Colonic mucosa (tissue), 4 donors: ENCODE results near the gene SLC24A1. TPM values are rescaled to one million over a fixed set of nuclear protein-coding genes. Genes with fewer than 3 reads are reported as not detected.
"Not testable (repeated sequence)": the region's sequence is repeated elsewhere in the genome, so short reads cannot be mapped to it uniquely, and the experiment has no call there.

Source experiments
- DNase-seq: peaks from one replicate; pipeline ENCODE4 v3.0.0-alpha.2; 2020
- H3K27ac ChIP-seq: fragments of 200-600 bp; one replicate; pipeline ENCODE4 v1.8.0; 2021
- H3K27me3 ChIP-seq: fragments of 200-600 bp; one replicate; pipeline ENCODE4 v1.8.0; 2021
- H3K36me3 ChIP-seq: fragments of 200-600 bp; one replicate; pipeline ENCODE4 v1.8.0; 2021
- H3K4me1 ChIP-seq: fragments of 200-600 bp; one replicate; pipeline ENCODE4 v1.8.0; 2021; ENCODE audit warnings: mild to moderate bottlenecking
- H3K4me3 ChIP-seq: fragments of 200-600 bp; one replicate; pipeline ENCODE4 v1.8.0; 2021
- H3K9ac ChIP-seq, 2 donors: one replicate each; pipeline ENCODE4 v1.7.0; 2013; ENCODE audit warnings: control low read depth in 2 of 2, low read depth in 2 of 2, low read length in 2 of 2
- H3K9me3 ChIP-seq: fragments of 200-600 bp; one replicate; pipeline ENCODE4 v1.8.0; 2021
- CTCF ChIP-seq: fragments of 200-600 bp; IDR thresholded peaks from one replicate; pipeline ENCODE4 v1.8.0; 2022; ENCODE audit warnings: antibody characterized with exemption, mild to moderate bottlenecking
- intact Hi-C: fragments of 100-400 bp; cut with DNase I; formaldehyde crosslinking; loops from one replicate; pipeline ENCODE4 v1.14.1; 2022
- total RNA-seq, 2 donors: library from RNA; stranded (reverse); fragmentation: NEBNext Ultra II Directional in 1 of 2; extraction: Animal tissue kit (Norgen Biotek cat#: 25700) in 1 of 2; gene quantifications; one replicate each; pipeline ENCODE4 v1.2.1, GENCODE V29; 2021
- donor health status: healthy.
- donor health status: DM: no; HTN: no; CAD: no.
- donor health status: DM: no; HTN: no; CAD: no.

SLC24A1 gene
- total RNA-seq, 2 donors from 2014 or later = 5.5 to 7.1 TPM

- H3K4me1 ChIP-seq = peaks cover 11% of the 10 kb centered on the region
Measured at GRCh38 chr15:65611888-65612615, 9.7 kb upstream of the SLC24A1 start.

GRCh38 chr15:65612616-65612946, 9.2 kb upstream of the SLC24A1 start:
- no peak overlapping the region for H3K27ac ChIP-seq
- no peak for TF ChIP-seq CTCF

More at GRCh38 chr15:65611888-65612615, 9.7 kb upstream of the SLC24A1 start:
- Histone ChIP-seq H3K9ac (peak overlapping the region; percentile 92 to 96), H3K9me3 (no peaks in the 10 kb centered on the region), H3K4me3 (peak overlapping the region; percentile 85), H3K27me3 (no peaks in the 10 kb centered on the region), H3K36me3 (no peaks in the 10 kb centered on the region), H3K27ac (peak overlapping the region; percentile 94)
- TF ChIP-seq CTCF = no peak
- no peak for DNase-seq
- intact Hi-C loops = no loop called here

GRCh38 chr15:65612949-65613744, 8.6 kb upstream of the SLC24A1 start:
- no peak for DNase-seq
- TF ChIP-seq CTCF = no peak
- H3K9me3 ChIP-seq = no peaks in the 10 kb centered on the region
- H3K27ac ChIP-seq = no peak overlapping the region
- H3K9ac ChIP-seq = no peak overlapping the region
- no peaks in the 10 kb centered on the region for H3K27me3 ChIP-seq
- peaks cover 11% of the 10 kb centered on the region for H3K4me1 ChIP-seq
- no peak overlapping the region for H3K4me3 ChIP-seq
- intact Hi-C loops = no loop called here
- no peaks in the 10 kb centered on the region for H3K36me3 ChIP-seq

More at GRCh38 chr15:65612616-65612946, 9.2 kb upstream of the SLC24A1 start:
- H3K36me3 ChIP-seq = no peaks in the 10 kb centered on the region
- DNase-seq = no peak
- no peaks in the 10 kb centered on the region for H3K27me3 ChIP-seq
- no peaks in the 10 kb centered on the region for H3K9me3 ChIP-seq
- H3K9ac ChIP-seq = peak overlapping the region in 1 of 2 donors; percentile 92
- intact Hi-C loops = no loop called here
- peaks cover 11% of the 10 kb centered on the region for H3K4me1 ChIP-seq
- no peak overlapping the region for H3K4me3 ChIP-seq

GRCh38 chr15:65615887-65616286, 5.9 kb upstream of the SLC24A1 start:
- H3K9me3 ChIP-seq, DNase-seq, H3K9ac ChIP-seq, H3K27ac ChIP-seq, H3K4me1 ChIP-seq, H3K4me3 ChIP-seq, H3K27me3 ChIP-seq, intact Hi-C loops, H3K36me3 ChIP-seq: not testable (repeated sequence)

GRCh38 chr15:65618560-65619109, 3.1 kb upstream of the SLC24A1 start:
- no peak overlapping the region for H3K27ac ChIP-seq
- H3K27me3 ChIP-seq = no peaks in the 10 kb centered on the region
- H3K36me3 ChIP-seq = no peaks in the 10 kb centered on the region
- H3K4me3 ChIP-seq = no peak overlapping the region
- no peaks in the 10 kb centered on the region for H3K9me3 ChIP-seq
- intact Hi-C loops = no loop called here
- TF ChIP-seq CTCF = no peak
- no peaks in the 10 kb centered on the region for H3K4me1 ChIP-seq
- no peak overlapping the region for H3K9ac ChIP-seq
- DNase-seq = no peak
